K562 (cell line): ENCODE results near the gene DELE1. TPM values are rescaled to one million over a fixed set of nuclear protein-coding genes. Genes with fewer than 3 reads are reported as not detected.

Experiments
- ATAC-seq: fragments of 200-7000 bp; cut with Tn5 transposase; 3 replicates; pipeline ENCODE4 v1.9.1; 2020; ENCODE audit warnings: moderate library complexity
- BruUV-seq: library from RNA; stranded (reverse); fragments of 400-500 nt; replicated peaks from 2 replicates; lab custom pipeline; 2021; lab: Mats Ljungman, UMichigan
- CTCF ChIA-PET: fragments of 300-600 bp; formaldehyde crosslinking; extraction: SDS; loops from one replicate; lab custom pipeline; 2021; ENCODE audit warnings: low intra/inter-chr PET ratio; lab: Yijun Ruan, JAX
- POLR2A ChIA-PET: fragments of 300-600, 350-650 bp; sonication (Branson Sonifier 250); formaldehyde crosslinking; extraction: SDS; loops from one replicate; lab custom pipeline; 2021; ENCODE audit warnings: antibody characterized with exemption, inconsistent platforms; lab: Yijun Ruan, JAX
- DNase-seq, 4 experiments: peaks; one replicate each; pipeline versions ENCODE4 v3.0.0 to v3.0.0-alpha.2; 2011 to 2018; ENCODE audit warnings: low spot score in 3 of 4, mixed read lengths in 3 of 4; ENCODE audit errors: extremely low read depth in 1 of 4
- FAIRE-seq: peaks from 2 replicates; lab custom pipeline; 2011; peaks lifted over from hg19 to GRCh38; lab: Jason Lieb, UNC
- H2AFZ ChIP-seq: 2 replicates; pipeline ENCODE4 v1.6.0; 2011; ENCODE audit warnings: low read depth, low read length, control low read depth, inconsistent platforms
- H3K27ac ChIP-seq: fragments of 200-600 bp; 3 replicates; pipeline ENCODE4 v1.8.0; 2011; ENCODE audit warnings: low read depth, mild to moderate bottlenecking, control low read depth, inconsistent platforms, low read length, moderate library complexity, mixed read lengths; ENCODE audit errors: extremely low read depth
- H3K27me3 ChIP-seq, 2 experiments: fragments of 300-600 bp in 1 of 2; 2 replicates in 1 of 2; 3 replicates in 1 of 2; pipeline versions ENCODE4 v1.6.0 to v1.8.0; 2011; ENCODE audit warnings: inconsistent platforms in 2 of 2, low read length in 2 of 2, mild to moderate bottlenecking in 1 of 2, mixed read lengths in 1 of 2, moderate library complexity in 1 of 2; ENCODE audit not compliant: control insufficient read depth in 2 of 2, insufficient read depth in 2 of 2
- H3K36me3 ChIP-seq: fragments of 300-600 bp; 3 replicates; pipeline ENCODE4 v1.8.0; 2011; ENCODE audit warnings: mild to moderate bottlenecking, low read length, inconsistent platforms; ENCODE audit not compliant: control insufficient read depth, insufficient read depth
- H3K4me1 ChIP-seq, 2 experiments: fragments of 200-600 bp in 1 of 2; replicated peaks in 1 of 2; 2 replicates in 1 of 2; 3 replicates in 1 of 2; pipeline versions ENCODE4 v1.5.1 to v1.8.0; 2011; ENCODE audit warnings: inconsistent platforms in 2 of 2, low read length in 2 of 2, mild to moderate bottlenecking in 1 of 2, mixed read lengths in 1 of 2, moderate library complexity in 1 of 2; ENCODE audit not compliant: control insufficient read depth in 2 of 2, insufficient read depth in 2 of 2
- H3K4me2 ChIP-seq: 2 replicates; pipeline ENCODE4 v1.6.1; 2011; ENCODE audit warnings: low read length, control low read depth, inconsistent platforms, mixed read lengths; ENCODE audit not compliant: insufficient read depth
- H3K4me3 ChIP-seq: fragments of 200-600 bp; sonication (generic), shearing (Covaris generic); 2 replicates; pipeline ENCODE4 v1.5.1; 2016; ENCODE audit warnings: control low read depth, inconsistent platforms
- H3K79me2 ChIP-seq: fragments of 200-600 bp; 3 replicates; pipeline ENCODE4 v1.8.0; 2011; ENCODE audit warnings: low read length, inconsistent platforms; ENCODE audit not compliant: control insufficient read depth, insufficient read depth
- H3K9ac ChIP-seq, 2 experiments: 2 replicates each; pipeline versions ENCODE4 v1.6.0 to v1.6.1; 2011; ENCODE audit warnings: low read depth in 2 of 2, low read length in 2 of 2, control low read depth in 1 of 2, inconsistent platforms in 1 of 2, mild to moderate bottlenecking in 1 of 2, mixed read lengths in 1 of 2; ENCODE audit not compliant: insufficient read depth in 1 of 2
- H3K9me1 ChIP-seq: one replicate; pipeline ENCODE4 v1.6.0; 2011; ENCODE audit warnings: inconsistent platforms, mild to moderate bottlenecking, low read length, moderate library complexity; ENCODE audit not compliant: control insufficient read depth, insufficient read depth
- H3K9me3 ChIP-seq: replicated peaks from 2 replicates; pipeline ENCODE4 v1.5.1; 2011; ENCODE audit warnings: low read depth, low read length, inconsistent platforms; ENCODE audit not compliant: control insufficient read depth, insufficient read depth
- H4K20me1 ChIP-seq: replicated peaks from 2 replicates; pipeline ENCODE4 v1.6.1; 2011; ENCODE audit warnings: low read length, inconsistent platforms, mixed read lengths; ENCODE audit not compliant: control insufficient read depth, insufficient read depth
- ADNP ChIP-seq: fragments of 200-800 bp; sonication (Bioruptor generic); IDR thresholded peaks from 2 replicates; pipeline ENCODE4 v1.6.1; 2016; ENCODE audit warnings: missing genetic modification characterization, missing compliant biosample characterization
- BCOR ChIP-seq: fragments of 450-650 bp; IDR thresholded peaks from 2 replicates; pipeline ENCODE4 v1.6.1; 2016
- KDM1A ChIP-seq, 2 experiments: fragments of 450-650 bp; IDR thresholded peaks; 2 replicates each; pipeline ENCODE4 v1.6.1; 2016; ENCODE audit warnings: mild to moderate bottlenecking in 2 of 2
- KHSRP ChIP-seq: fragments of 450-650 bp; IDR thresholded peaks from 2 replicates; pipeline ENCODE4 v1.6.1; 2017
- RBM25 ChIP-seq: fragments of 200-400 bp; formaldehyde crosslinking; IDR thresholded peaks from 2 replicates; pipeline ENCODE4 v1.6.1; 2018; ENCODE audit warnings: low read length, low read depth, moderate library complexity; ENCODE audit not compliant: severe bottlenecking
- RUNX1 ChIP-seq: sonication (generic); IDR thresholded peaks from 2 replicates; pipeline ENCODE4 v1.6.1; 2016; ENCODE audit warnings: antibody characterized with exemption, low read depth
- SOX6 ChIP-seq: fragments of 450-650 bp; IDR thresholded peaks from 2 replicates; pipeline ENCODE4 v1.6.1; 2014; ENCODE audit warnings: mild to moderate bottlenecking
- WGBS: fragments of 100-300 bp; shearing (Covaris generic); methylation state at CpG from one replicate; pipeline ENCODE4 v1.1.6; 2016; ENCODE audit warnings: low coverage, mixed read lengths; ENCODE audit not compliant: insufficient coverage; ENCODE audit errors: missing lambda C conversion rate; 5-methylcytosine and 5-hydroxymethylcytosine counted together
- in situ Hi-C: fragments of 300-500 bp; cut with MboI; formaldehyde crosslinking; loops from 4 replicates; pipeline ENCODE4 v1.15.0; 2018; ENCODE audit warnings: inconsistent platforms, mixed read lengths
- intact Hi-C: fragments of 100-400 bp; cut with micrococcal nuclease; formaldehyde crosslinking; loops from 2 replicates; pipeline ENCODE4 v1.14.2; 2022
- polyA plus RNA-seq, 8 experiments: library from polyadenylated mRNA; depleted of rRNA in 4 of 8; stranded (reverse) in 5 of 8; unstranded in 3 of 8; fragments of >200 nt; fragmentation: Nextera tagmentation in 2 of 8; fragmentation: Illumina TruSeq in 1 of 8; extraction: Ambion mirVana in 2 of 8; extraction: Trizol in 1 of 8; gene quantifications; 2 replicates each; pipeline versions ENCODE4 v1.2.1 to v1.2.3, GENCODE V29; 2011 to 2014; ENCODE audit warnings: inconsistent platforms in 1 of 8, missing spikeins in 1 of 8
- total RNA-seq, 7 experiments: library from RNA; depleted of rRNA in 6 of 7; stranded (reverse); fragments of >200 nt in 6 of 7; fragmentation: Illumina TruSeq in 2 of 7; extraction: Trizol in 2 of 7; gene quantifications; 2 replicates each; pipeline versions ENCODE4 v1.2.1 to v1.2.3, GENCODE V29; 2011 to 2021; ENCODE audit warnings: low replicate concordance in 1 of 7

The DELE1 gene
- total and polyA plus RNA-seq, 9 of the 15 experiments (the other 6 are each of a cell fraction or from before 2014, with no cell fraction given): 16.6 to 74.4 (median 49.8) TPM

DNA sequence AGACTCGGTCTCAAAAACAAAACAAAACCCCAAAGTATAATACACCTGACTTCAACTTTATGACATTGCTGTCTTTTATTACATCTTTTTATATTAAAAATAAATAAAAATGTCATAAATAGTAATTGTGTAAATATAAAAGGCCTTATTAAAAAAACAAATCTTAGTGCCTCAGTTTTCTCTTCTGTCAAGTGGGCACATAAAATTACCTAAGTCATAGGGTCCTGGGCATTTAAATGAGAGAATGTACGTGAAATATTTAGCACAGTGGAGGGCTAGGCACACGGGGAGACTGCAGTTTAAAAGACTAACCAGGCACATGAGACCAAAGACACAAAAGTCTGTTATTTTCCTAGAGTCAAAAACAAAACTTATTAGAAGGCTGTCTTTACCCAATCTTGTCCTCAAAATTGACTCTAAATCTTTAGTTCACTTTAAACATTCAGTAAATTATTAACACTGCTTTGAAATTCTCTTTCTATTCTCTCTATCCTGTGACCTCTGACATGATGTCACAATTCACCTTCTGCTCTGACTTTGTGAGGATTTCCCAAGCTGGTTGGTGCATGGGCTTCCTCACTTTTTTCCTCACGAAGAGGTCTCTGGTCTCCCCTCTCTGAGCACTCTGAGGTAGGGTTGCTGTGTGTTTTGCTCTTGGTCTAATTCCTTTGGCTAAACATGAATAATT is 42.7 kb downstream of the DELE1 start:
- CTCF ChIA-PET: interaction anchor here (0.7 kb wide), 1 partner anchor 25 kb away, joined by 4 read pairs; no protein-coding TSS in a partner anchor
- intact Hi-C loops: loop anchor here (10.0 kb wide), 3 partner anchors 152 to 302 kb away; no protein-coding TSS in a partner anchor

DNA sequence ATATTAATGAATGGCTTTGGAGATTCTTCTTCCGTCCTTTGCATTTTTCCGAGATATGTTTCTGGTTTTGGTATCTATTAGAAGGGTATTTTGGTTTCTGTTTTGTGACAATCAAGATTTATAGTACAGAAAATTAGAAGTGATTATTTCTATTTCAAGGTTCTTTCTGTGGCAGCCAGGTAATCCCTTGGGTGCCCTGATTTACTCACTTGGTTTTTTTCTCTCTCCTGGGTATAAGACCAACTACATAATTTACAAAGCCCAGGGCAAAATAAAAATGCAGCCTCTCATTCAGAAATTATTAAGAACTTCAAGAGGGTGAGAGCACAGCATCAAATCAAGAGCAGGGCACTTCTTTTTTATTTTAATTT is 43.3 kb downstream of the DELE1 start:
- intact Hi-C loops: loop anchor here (10.0 kb wide), 3 partner anchors 152 to 302 kb away; no protein-coding TSS in a partner anchor

More for the DNA sequence above, 42.7 kb downstream of the DELE1 start:
- Histone ChIP-seq H3K4me3 (no peak overlapping the region), H3K9me3 (no peaks in the 10 kb centered on the region), H2AFZ (peak overlapping the region; percentile 46; the same call in 1 of the 2 replicates), H3K4me2 (no peak overlapping the region), H3K27ac (no peak overlapping the region), H3K9ac (no peak overlapping the region), H3K79me2 (peaks cover 24% of the 10 kb centered on the region), H3K4me1 (peaks cover 9 to 14% of the 10 kb centered on the region in 2 experiments; a peak in 4 of 5 replicates), H4K20me1 (no peaks in the 10 kb centered on the region), H3K27me3 (no peaks in the 10 kb centered on the region), H3K36me3 (peaks cover 7% of the 10 kb centered on the region; the same call in 1 of the 3 replicates), H3K9me1 (no peaks in the 10 kb centered on the region)
- no peak for DNase-seq
- POLR2A ChIA-PET: no interaction called here
- BruUV-seq: no TSS peak
- FAIRE-seq: no peak
- TF ChIP-seq RBM25 (peak; percentile 97), ADNP (tag) (peak; percentile 62; the same call in 1 of the 2 replicates), KDM1A (IDR thresholded peaks at IDR 0.05) (0 out of 4 replicates have a peak, but pooled peaks of 1 of the 2 experiments have one; percentile 27), RUNX1 (no peak), BCOR (peak; percentile 85; the same call in 1 of the 2 replicates)
- 47% methylated on average over 4 of the region's 4 CpGs for WGBS
- in situ Hi-C loops: no loop called here
- no peak for ATAC-seq

More for the DNA sequence above, 43.3 kb downstream of the DELE1 start:
- Histone ChIP-seq H3K9ac (no peak overlapping the region), H3K9me3 (no peaks in the 10 kb centered on the region), H4K20me1 (no peaks in the 10 kb centered on the region), H3K36me3 (peaks cover 11% of the 10 kb centered on the region; the same call in 2 of the 3 replicates), H2AFZ (peak overlapping the region; percentile 46; the same call in 1 of the 2 replicates), H3K4me2 (no peak overlapping the region), H3K27me3 (no peaks in the 10 kb centered on the region), H3K4me3 (no peak overlapping the region), H3K4me1 (peaks cover 9 to 14% of the 10 kb centered on the region in 2 experiments; a peak in 4 of 5 replicates), H3K27ac (no peak overlapping the region), H3K79me2 (peaks cover 29% of the 10 kb centered on the region), H3K9me1 (no peaks in the 10 kb centered on the region)
- no peak for FAIRE-seq
- no TSS peak for BruUV-seq
- DNase-seq: no peak
- in situ Hi-C loops: no loop called here
- POLR2A ChIA-PET: no interaction called here
- no peak for ATAC-seq
- CTCF ChIA-PET: no interaction called here
- TF ChIP-seq SOX6: no peak
- TF ChIP-seq KHSRP: no peak
- WGBS: 96% methylated on average over 2 of the region's 2 CpGs
